Sigmoid colon (tissue), 7 donors: ENCODE measurements around the gene CNST. TPM values are rescaled to one million over a fixed set of nuclear protein-coding genes. Genes with fewer than 3 reads are reported as not detected.
"Not testable (repeated sequence)": the region's sequence is repeated elsewhere in the genome, so short reads cannot be mapped to it uniquely, and the experiment has no call there.

ENCODE experiments used
- DNase-seq: peaks from one replicate; pipeline ENCODE4 v3.0.0-alpha.2; 2019
- H3K27ac ChIP-seq, 4 donors: fragments of 200-600 bp; sonication (generic); one replicate each; pipeline ENCODE4 v1.5.1; 2016 to 2019; ENCODE audit warnings: mild to moderate bottlenecking in 1 of 4
- H3K27me3 ChIP-seq, 3 donors: fragments of 200-600 bp; sonication (generic); one replicate each; pipeline ENCODE4 v1.5.1; 2019; ENCODE audit warnings: mild to moderate bottlenecking in 1 of 3
- H3K36me3 ChIP-seq, 4 donors: fragments of 200-600 bp; sonication (generic); one replicate each; pipeline ENCODE4 v1.5.1; 2016 to 2019
- H3K4me1 ChIP-seq, 4 donors: fragments of 200-600 bp; sonication (generic); one replicate each; pipeline ENCODE4 v1.5.1; 2017 to 2019
- H3K4me3 ChIP-seq, 4 donors: fragments of 200-600 bp; sonication (generic); one replicate each; pipeline ENCODE4 v1.5.1; 2017 to 2019; ENCODE audit warnings: mild to moderate bottlenecking in 2 of 4, moderate library complexity in 1 of 4
- H3K9me3 ChIP-seq, 4 donors: fragments of 200-600 bp in 3 of 4; sonication (generic) in 3 of 4; one replicate each; pipeline versions ENCODE4 v1.5.1 to v1.6.1; 2013 to 2019
- EP300 ChIP-seq, 4 donors: sonication (generic); formaldehyde crosslinking; IDR thresholded peaks; one replicate each; pipeline ENCODE4 v1.6.1; 2017; ENCODE audit warnings: antibody characterized with exemption in 4 of 4
- POLR2A ChIP-seq, 2 donors: fragments of 450-650 bp; IDR thresholded peaks; one replicate each; pipeline ENCODE4 v1.6.1; 2016; ENCODE audit warnings: antibody characterized with exemption in 2 of 2, mild to moderate bottlenecking in 2 of 2, moderate library complexity in 2 of 2
- POLR2AphosphoS5 ChIP-seq, 4 donors: sonication (generic); formaldehyde crosslinking; IDR thresholded peaks; one replicate each; pipeline ENCODE4 v1.6.1; 2017; ENCODE audit warnings: antibody characterized with exemption in 4 of 4
- WGBS, 2 donors: extraction: QIAGEN DNeasy Blood & Tissue Kit; methylation state at CpG; one replicate each; pipeline ENCODE4 v1.1.7; 2013; 5-methylcytosine and 5-hydroxymethylcytosine counted together
- intact Hi-C: fragments of 100-400 bp; cut with DNase I; formaldehyde crosslinking; loops from one replicate; pipeline ENCODE4 v1.15.1; 2023
- polyA plus RNA-seq, 3 donors: library from polyadenylated mRNA; stranded (reverse); fragments of 200-250 nt; gene quantifications; one replicate each; pipeline ENCODE4 v1.2.3, GENCODE V29; 2013
- total RNA-seq, 4 donors: library from RNA; depleted of rRNA; stranded (reverse); fragments of >200 nt; gene quantifications; one replicate each; pipeline ENCODE4 v1.1.0, GENCODE V29; 2016
- TF ChIP-seq, protein P1 (sequence below), 4 experiments: fragments of 450-650 bp in 3 of 4; fragments of 200-600 bp in 1 of 4; IDR thresholded peaks; one replicate each; pipeline ENCODE4 v1.5.1; 2016 to 2019; ENCODE audit warnings: antibody characterized with exemption in 4 of 4, mild to moderate bottlenecking in 3 of 4, moderate library complexity in 2 of 4
- donor health status: healthy with polysubstance abuse.
- donor health status: Bipolar disorder and iron deficiency.
- donor health status: healthy.

CNST gene
- total and polyA plus RNA-seq, 7 donors: 9.0 to 39.2 (median 26.0) TPM

DNA sequence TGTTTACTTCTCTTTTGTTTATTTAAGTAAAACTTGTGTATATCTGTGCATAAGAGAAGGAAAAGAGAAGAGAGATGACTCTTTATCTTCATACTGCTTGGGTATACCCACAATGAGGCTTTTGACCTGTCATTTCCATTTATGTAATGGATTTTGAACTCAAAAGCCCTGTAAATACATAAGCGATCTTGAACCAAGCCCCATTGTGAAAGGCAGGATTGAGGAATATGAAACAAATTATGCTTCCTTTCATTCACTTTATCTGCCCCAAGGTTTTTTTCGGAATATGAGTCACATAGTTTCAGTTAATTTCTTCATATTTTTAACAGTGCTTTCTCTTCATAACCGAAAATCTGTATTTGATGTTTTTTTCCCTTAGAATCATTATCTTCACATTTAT lies 21.4 kb downstream of the CNST start:
- no peaks in the 10 kb centered on the region for H3K27me3 ChIP-seq
- TF ChIP-seq, protein P1, sequence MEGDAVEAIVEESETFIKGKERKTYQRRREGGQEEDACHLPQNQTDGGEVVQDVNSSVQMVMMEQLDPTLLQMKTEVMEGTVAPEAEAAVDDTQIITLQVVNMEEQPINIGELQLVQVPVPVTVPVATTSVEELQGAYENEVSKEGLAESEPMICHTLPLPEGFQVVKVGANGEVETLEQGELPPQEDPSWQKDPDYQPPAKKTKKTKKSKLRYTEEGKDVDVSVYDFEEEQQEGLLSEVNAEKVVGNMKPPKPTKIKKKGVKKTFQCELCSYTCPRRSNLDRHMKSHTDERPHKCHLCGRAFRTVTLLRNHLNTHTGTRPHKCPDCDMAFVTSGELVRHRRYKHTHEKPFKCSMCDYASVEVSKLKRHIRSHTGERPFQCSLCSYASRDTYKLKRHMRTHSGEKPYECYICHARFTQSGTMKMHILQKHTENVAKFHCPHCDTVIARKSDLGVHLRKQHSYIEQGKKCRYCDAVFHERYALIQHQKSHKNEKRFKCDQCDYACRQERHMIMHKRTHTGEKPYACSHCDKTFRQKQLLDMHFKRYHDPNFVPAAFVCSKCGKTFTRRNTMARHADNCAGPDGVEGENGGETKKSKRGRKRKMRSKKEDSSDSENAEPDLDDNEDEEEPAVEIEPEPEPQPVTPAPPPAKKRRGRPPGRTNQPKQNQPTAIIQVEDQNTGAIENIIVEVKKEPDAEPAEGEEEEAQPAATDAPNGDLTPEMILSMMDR (IDR thresholded peaks at IDR 0.05): no peak
- TF ChIP-seq POLR2A (IDR thresholded peaks at IDR 0.05) (no peak), EP300 (IDR thresholded peaks at IDR 0.05) (no peak), POLR2AphosphoS5 (IDR thresholded peaks at IDR 0.05) (no peak)
- DNase-seq: no peak
- peak overlapping the region; percentile 65 to 78 (median 70) for H3K27ac ChIP-seq
- peaks cover 0 to 66% (median 50%) of the 10 kb centered on the region in 4 donors for H3K4me1 ChIP-seq
- H3K36me3 ChIP-seq: peaks cover 0 to 11% (median 0%) of the 10 kb centered on the region in 4 donors
- intact Hi-C loops: no loop called here
- no peaks in the 10 kb centered on the region for H3K9me3 ChIP-seq
- WGBS, 2 donors: 27 to 36% methylated on average over 3 of the region's 3 CpGs
- no peak overlapping the region for H3K4me3 ChIP-seq

DNA sequence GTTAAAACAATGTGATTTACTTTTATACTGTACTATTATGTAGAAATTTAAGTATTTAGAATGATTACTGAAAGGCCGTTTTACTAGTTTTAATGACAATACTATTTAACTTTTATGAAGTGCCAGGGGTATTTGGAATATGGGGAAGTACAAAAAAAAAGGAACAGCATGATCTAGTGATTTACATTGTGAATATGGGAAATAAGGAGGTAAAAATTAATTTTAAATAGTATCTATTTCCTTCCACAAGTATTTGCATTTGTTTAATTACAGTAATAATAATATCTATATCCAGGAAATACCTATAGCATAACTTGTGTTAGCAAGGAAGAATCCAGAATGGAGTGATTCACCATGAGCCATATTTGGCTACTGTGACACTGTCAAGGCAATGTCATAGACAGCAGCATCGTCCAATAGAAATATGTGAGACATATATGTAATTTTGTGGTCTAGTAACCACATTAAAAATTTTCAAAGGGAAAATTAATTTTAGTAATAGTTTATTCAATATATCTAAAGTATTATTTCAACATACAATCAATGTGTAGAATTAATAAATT lies 22.0 kb downstream of the CNST start:
- no peak for TF ChIP-seq POLR2A (IDR thresholded peaks at IDR 0.05)
- TF ChIP-seq POLR2AphosphoS5 (IDR thresholded peaks at IDR 0.05): peak in 1 of 4 donors; percentile 13
- Histone ChIP-seq H3K27ac (peak overlapping the region; percentile 65 to 78 (median 70)), H3K4me1 (peaks cover 0 to 65% (median 48%) of the 10 kb centered on the region in 4 donors), H3K27me3 (no peaks in the 10 kb centered on the region), H3K4me3 (no peak overlapping the region), H3K9me3 (no peaks in the 10 kb centered on the region), H3K36me3 (peaks cover 0 to 11% (median 0%) of the 10 kb centered on the region in 4 donors)
- WGBS, 2 donors: 64 to 66% methylated on average over 2 of the region's 2 CpGs
- no peak for DNase-seq
- intact Hi-C loops: no loop called here

DNA sequence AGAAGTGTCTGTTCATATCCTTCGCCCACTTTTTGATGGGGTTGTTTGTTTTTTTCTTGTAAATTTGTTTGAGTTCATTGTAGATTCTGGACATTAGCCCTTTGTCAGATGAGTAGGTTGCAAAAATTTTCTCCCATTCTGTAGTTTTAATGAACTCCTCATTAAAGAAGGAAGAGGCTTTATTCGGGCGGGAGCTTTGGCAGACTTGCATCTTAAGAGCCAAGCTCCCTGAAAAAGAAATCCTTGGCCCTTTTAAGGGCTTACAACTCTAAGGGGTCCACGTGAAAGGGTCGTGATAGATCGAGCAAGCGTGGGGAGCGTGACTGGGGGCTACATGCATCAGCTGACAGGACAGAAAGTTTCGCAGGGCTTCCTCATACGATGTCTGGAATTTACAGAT lies 23.7 kb downstream of the CNST start:
- 98% methylated on average over 9 of the region's 10 CpGs for WGBS, 2 donors
- H3K27ac ChIP-seq, DNase-seq, H3K9me3 ChIP-seq, H3K4me3 ChIP-seq, H3K27me3 ChIP-seq, intact Hi-C loops: not testable (repeated sequence)
- H3K4me1 ChIP-seq: peaks cover 0 to 54% (median 37%) of the 10 kb centered on the region in 4 donors
- H3K36me3 ChIP-seq: peaks cover 0 to 18% (median 0%) of the 10 kb centered on the region in 4 donors

DNA sequence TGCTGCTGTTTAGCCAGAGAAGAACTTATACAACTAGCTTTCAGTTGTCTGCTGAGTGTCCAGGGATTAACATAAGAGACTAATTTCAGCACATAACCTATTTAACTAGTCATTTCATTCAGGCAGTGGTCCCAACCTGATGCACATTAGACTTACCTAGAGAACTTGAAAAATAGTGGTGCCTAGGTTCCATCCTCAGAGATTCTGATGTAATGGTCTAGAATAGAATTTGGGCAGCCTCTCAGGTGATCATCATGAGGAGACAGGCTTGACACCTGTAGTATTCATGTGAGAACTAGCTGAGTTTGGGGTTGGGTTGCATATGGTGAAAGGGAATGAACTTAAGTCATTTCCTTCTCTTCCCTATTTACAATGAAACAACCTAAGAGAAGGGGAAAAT lies 24.8 kb downstream of the CNST start:
- no peak for DNase-seq
- Histone ChIP-seq H3K4me1 (peaks cover 0 to 58% (median 39%) of the 10 kb centered on the region in 4 donors), H3K27me3 (no peaks in the 10 kb centered on the region), H3K27ac (no peak overlapping the region), H3K36me3 (peaks cover 0 to 18% (median 0%) of the 10 kb centered on the region in 4 donors), H3K9me3 (no peaks in the 10 kb centered on the region), H3K4me3 (no peak overlapping the region)
- intact Hi-C loops: no loop called here
- TF ChIP-seq POLR2AphosphoS5 (IDR thresholded peaks at IDR 0.05) (no peak), EP300 (IDR thresholded peaks at IDR 0.05) (no peak)
- TF ChIP-seq, protein P1 (IDR thresholded peaks at IDR 0.05): no peak

DNA sequence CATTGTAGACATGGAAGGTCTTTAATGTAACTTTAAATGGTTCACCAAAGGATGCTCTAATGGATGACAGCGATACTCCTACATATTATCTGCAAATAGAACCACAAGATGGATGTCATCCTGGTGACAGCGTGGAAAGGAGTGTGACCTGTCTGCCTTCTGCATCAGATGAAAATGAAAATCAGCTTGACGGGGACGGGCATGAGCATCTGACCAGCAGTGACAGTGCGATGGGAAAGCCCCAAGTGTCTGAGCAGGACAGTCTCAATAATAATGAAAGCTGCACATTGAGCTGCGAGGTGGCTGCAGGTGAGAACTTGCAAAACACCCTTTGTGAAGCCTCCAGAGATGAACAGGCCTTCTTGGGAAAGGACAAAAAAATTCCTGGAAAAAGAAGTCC lies 25.2 kb downstream of the CNST start:
- DNase-seq: no peak
- no peak for TF ChIP-seq POLR2A (IDR thresholded peaks at IDR 0.05)
- TF ChIP-seq EP300 (IDR thresholded peaks at IDR 0.05): no peak
- TF ChIP-seq, protein P1 (IDR thresholded peaks at IDR 0.05): no peak
- TF ChIP-seq POLR2AphosphoS5 (IDR thresholded peaks at IDR 0.05): no peak
- H3K4me1 ChIP-seq: peaks cover 0 to 60% (median 41%) of the 10 kb centered on the region in 4 donors
- intact Hi-C loops: no loop called here
- peaks cover 0 to 18% (median 0%) of the 10 kb centered on the region in 4 donors for H3K36me3 ChIP-seq
- WGBS, 2 donors: 77 to 86% methylated on average over 6 of the region's 6 CpGs
- H3K27me3 ChIP-seq: no peaks in the 10 kb centered on the region
- H3K4me3 ChIP-seq: no peak overlapping the region
- H3K27ac ChIP-seq: no peak overlapping the region
- no peaks in the 10 kb centered on the region for H3K9me3 ChIP-seq

DNA sequence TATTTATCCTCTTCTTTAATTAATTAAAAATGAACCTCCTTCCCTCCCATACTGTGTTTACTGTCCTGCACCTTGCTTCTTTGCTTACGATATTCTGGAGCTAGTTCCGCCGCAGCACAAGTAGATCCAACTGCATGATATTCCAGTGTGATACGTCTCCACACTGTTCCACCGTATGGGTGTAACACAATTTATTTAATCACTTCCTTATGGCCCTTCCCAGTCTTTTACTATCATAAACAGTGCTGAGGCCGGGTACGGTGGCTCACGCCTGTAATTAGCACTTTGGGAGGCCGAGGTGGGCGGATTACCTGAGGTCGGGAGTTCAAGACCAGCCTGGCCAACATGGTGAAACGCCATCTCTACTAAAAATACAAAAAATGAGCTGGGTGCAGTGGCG lies 25.7 kb downstream of the CNST start:
- 21 to 76% methylated on average over 13 of the region's 13 CpGs for WGBS, 2 donors
- no peak overlapping the region for H3K4me3 ChIP-seq
- H3K27ac ChIP-seq: peak overlapping the region in 2 of 4 donors; percentile 9 to 38
- H3K36me3 ChIP-seq: peaks cover 0 to 18% (median 0%) of the 10 kb centered on the region in 4 donors
- no peak for DNase-seq
- intact Hi-C loops: no loop called here
- peak in 1 of 2 donors; percentile 27 for TF ChIP-seq POLR2A (IDR thresholded peaks at IDR 0.05)
- no peak for TF ChIP-seq EP300 (IDR thresholded peaks at IDR 0.05)
- H3K27me3 ChIP-seq: no peaks in the 10 kb centered on the region
- H3K4me1 ChIP-seq: peaks cover 0 to 60% (median 43%) of the 10 kb centered on the region in 4 donors
- H3K9me3 ChIP-seq: no peaks in the 10 kb centered on the region
